ENCODE data around the gene ROR1. TPM values are rescaled to one million over a fixed set of nuclear protein-coding genes. Genes with fewer than 3 reads are reported as not detected.
"Not testable (repeated sequence)": the region's sequence is repeated elsewhere in the genome, so short reads cannot be mapped to it uniquely, and the experiment has no call there.

The ROR1 gene
- total and polyA plus RNA-seq, 7 experiments from 2014 or later: 0.07 to 0.22 (median 0.16) TPM; not detected in 4

- H3K9me3 ChIP-seq (ENCODE audit: control insufficient read depth in 2 of 3, low read length in 3 of 3); H3K27ac Mint-ChIP-seq; POLR2A ChIA-PET; ATAC-seq; H3K36me3 ChIP-seq (ENCODE audit: control insufficient read depth in 2 of 3, insufficient read depth in 3 of 3, low read length in 3 of 3); H3K4me1 ChIP-seq (ENCODE audit: control insufficient read depth in 2 of 2, insufficient read depth in 2 of 2, low read length in 2 of 2); DNase-seq; H3K9me3 Mint-ChIP-seq; H3K4me1 Mint-ChIP-seq; H3K27me3 ChIP-seq (ENCODE audit: control insufficient read depth in 2 of 2, insufficient read depth in 2 of 2, low read length in 2 of 2); H3K4me3 ChIP-seq (ENCODE audit: low read length); H3K4me3 Mint-ChIP-seq; H3K36me3 Mint-ChIP-seq; H3K27ac ChIP-seq (ENCODE audit: low read depth, low read length); intact Hi-C loops (cut with micrococcal nuclease); CTCF ChIA-PET: not testable (repeated sequence)
- H3K27me3 Mint-ChIP-seq: peaks cover 5 to 35% (median 16%) of the 10 kb centered on the region in 5 donors
Measured at GRCh38 chr1:63826246-63826861, 52.5 kb downstream of the ROR1 start.

- Mint-ChIP-seq H3K36me3 (no peaks in the 10 kb centered on the region), H3K27me3 (peaks cover 5 to 32% (median 14%) of the 10 kb centered on the region in 5 donors), H3K4me1 (no peaks in the 10 kb centered on the region), H3K4me3 (no peak overlapping the region), H3K27ac (no peak overlapping the region), H3K9me3 (peaks cover 0 to 5% (median 0%) of the 10 kb centered on the region in 11 donors)
- ATAC-seq (no peak), DNase-seq (no peak)
- POLR2A ChIA-PET: no interaction called here
- no peak overlapping the region for H3K27ac ChIP-seq (ENCODE audit: low read depth, low read length)
- H3K9me3 ChIP-seq (ENCODE audit: control insufficient read depth in 2 of 3, low read length in 3 of 3): no peaks in the 10 kb centered on the region
- H3K27me3 ChIP-seq (ENCODE audit: control insufficient read depth in 2 of 2, insufficient read depth in 2 of 2, low read length in 2 of 2): no peaks in the 10 kb centered on the region
- H3K4me3 ChIP-seq (ENCODE audit: low read length): no peak overlapping the region
- H3K4me1 ChIP-seq (ENCODE audit: control insufficient read depth in 2 of 2, insufficient read depth in 2 of 2, low read length in 2 of 2): no peaks in the 10 kb centered on the region
- intact Hi-C loops (cut with micrococcal nuclease): no loop called here
- no peaks in the 10 kb centered on the region for H3K36me3 ChIP-seq (ENCODE audit: control insufficient read depth in 2 of 3, insufficient read depth in 3 of 3, low read length in 3 of 3)
- CTCF ChIA-PET: no interaction called here
Measured at GRCh38 chr1:63827411-63828321, 53.8 kb downstream of the ROR1 start.

- Mint-ChIP-seq H3K27me3 (peaks cover 5 to 28% (median 14%) of the 10 kb centered on the region in 5 donors), H3K9me3 (peaks cover 0 to 5% (median 0%) of the 10 kb centered on the region in 11 donors), H3K36me3 (no peaks in the 10 kb centered on the region), H3K4me1 (no peaks in the 10 kb centered on the region), H3K27ac (no peak overlapping the region), H3K4me3 (no peak overlapping the region)
- ChIA-PET POLR2A (no interaction called here), CTCF (no interaction called here)
- ATAC-seq (no peak), DNase-seq (no peak)
- intact Hi-C loops (cut with micrococcal nuclease): no loop called here
- no peaks in the 10 kb centered on the region for H3K4me1 ChIP-seq (ENCODE audit: control insufficient read depth in 2 of 2, insufficient read depth in 2 of 2, low read length in 2 of 2)
- no peaks in the 10 kb centered on the region for H3K27me3 ChIP-seq (ENCODE audit: control insufficient read depth in 2 of 2, insufficient read depth in 2 of 2, low read length in 2 of 2)
- no peak overlapping the region for H3K4me3 ChIP-seq (ENCODE audit: low read length)
- no peaks in the 10 kb centered on the region for H3K36me3 ChIP-seq (ENCODE audit: control insufficient read depth in 2 of 3, insufficient read depth in 3 of 3, low read length in 3 of 3)
- H3K9me3 ChIP-seq (ENCODE audit: control insufficient read depth in 2 of 3, low read length in 3 of 3): no peaks in the 10 kb centered on the region
- no peak overlapping the region for H3K27ac ChIP-seq (ENCODE audit: low read depth, low read length)
Measured at GRCh38 chr1:63828322-63829044, 54.7 kb downstream of the ROR1 start.

- Mint-ChIP-seq H3K27ac (no peak overlapping the region), H3K4me3 (no peak overlapping the region), H3K36me3 (no peaks in the 10 kb centered on the region), H3K9me3 (peaks cover 0 to 5% (median 0%) of the 10 kb centered on the region in 11 donors), H3K4me1 (no peaks in the 10 kb centered on the region), H3K27me3 (peaks cover 10 to 28% (median 14%) of the 10 kb centered on the region in 5 donors)
- no peak for DNase-seq
- no peak for ATAC-seq
- intact Hi-C loops (cut with micrococcal nuclease): no loop called here
- CTCF ChIA-PET: interaction anchor here (0.7 kb wide), 1 partner anchor 52 kb away, joined by 5 read pairs; no protein-coding TSS in a partner anchor
- no peaks in the 10 kb centered on the region for H3K36me3 ChIP-seq (ENCODE audit: control insufficient read depth in 2 of 3, insufficient read depth in 3 of 3, low read length in 3 of 3)
- no peak overlapping the region for H3K27ac ChIP-seq (ENCODE audit: low read depth, low read length)
- POLR2A ChIA-PET: no interaction called here
- no peaks in the 10 kb centered on the region for H3K27me3 ChIP-seq (ENCODE audit: control insufficient read depth in 2 of 2, insufficient read depth in 2 of 2, low read length in 2 of 2)
- no peak overlapping the region for H3K4me3 ChIP-seq (ENCODE audit: low read length)
- H3K4me1 ChIP-seq (ENCODE audit: control insufficient read depth in 2 of 2, insufficient read depth in 2 of 2, low read length in 2 of 2): no peaks in the 10 kb centered on the region
- no peaks in the 10 kb centered on the region for H3K9me3 ChIP-seq (ENCODE audit: control insufficient read depth in 2 of 3, low read length in 3 of 3)
Measured at GRCh38 chr1:63829349-63830327, 55.8 kb downstream of the ROR1 start.

DNA sequence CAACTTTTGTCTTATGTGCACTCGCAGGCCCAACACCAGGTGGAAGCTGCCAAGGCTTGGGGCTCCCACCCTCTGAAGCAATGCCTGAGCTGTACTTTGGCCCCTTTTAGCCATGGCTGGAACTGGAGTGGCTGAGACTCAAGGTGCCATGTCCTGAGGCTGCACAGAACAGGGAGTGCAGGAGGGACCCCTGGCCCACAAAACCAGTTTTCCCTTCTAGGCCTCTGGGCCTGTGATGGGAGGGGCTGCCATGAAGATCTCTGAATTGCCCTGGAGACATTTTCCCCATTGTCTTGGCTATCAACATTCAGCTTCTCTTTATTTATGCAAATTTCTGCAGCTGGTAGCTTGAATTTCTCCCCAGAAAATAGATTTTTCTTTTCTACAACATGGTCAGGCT lies 57.6 kb downstream of the ROR1 start:
- Mint-ChIP-seq H3K27ac (no peak overlapping the region), H3K36me3 (no peaks in the 10 kb centered on the region), H3K4me3 (no peak overlapping the region), H3K4me1 (no peaks in the 10 kb centered on the region), H3K9me3 (peaks cover 0 to under 1% (median 0%) of the 10 kb centered on the region in 11 donors), H3K27me3 (peaks cover 8 to 30% (median 11%) of the 10 kb centered on the region in 5 donors)
- Histone ChIP-seq H3K27me3 (ENCODE audit: control insufficient read depth in 2 of 2, insufficient read depth in 2 of 2, low read length in 2 of 2) (no peaks in the 10 kb centered on the region), H3K4me1 (ENCODE audit: control insufficient read depth in 2 of 2, insufficient read depth in 2 of 2, low read length in 2 of 2) (no peaks in the 10 kb centered on the region), H3K36me3 (ENCODE audit: control insufficient read depth in 2 of 3, insufficient read depth in 3 of 3, low read length in 3 of 3) (no peaks in the 10 kb centered on the region), H3K9me3 (ENCODE audit: control insufficient read depth in 2 of 3, low read length in 3 of 3) (no peaks in the 10 kb centered on the region), H3K4me3 (ENCODE audit: low read length) (no peak overlapping the region), H3K27ac (ENCODE audit: low read depth, low read length) (no peak overlapping the region)
- intact Hi-C loops (cut with micrococcal nuclease): no loop called here
- POLR2A ChIA-PET: no interaction called here
- CTCF ChIA-PET: no interaction called here
- no peak for DNase-seq
- ATAC-seq: no peak
